Activated CD4-positive, alpha-beta T cell treated with anti-CD3 and anti-CD28 coated beads, Interleukin-10, Interleukin-2, amounts not matched to agents 100 ng/mL and 50 ng/mL, durations not matched to agents 16 hours and 8 hours (primary cell): ENCODE data around the gene SPAG16.
"Not testable (repeated sequence)": the region's sequence is repeated elsewhere in the genome, so short reads cannot be mapped to it uniquely, and the experiment has no call there.

Source experiments
- DNase-seq: peaks from one replicate; pipeline ENCODE4 v3.0.0-alpha.2; 2020

Gene SPAG16

GRCh38 chr2:213559053-213559452 is 274.8 kb downstream of the SPAG16 start:
- no peak for DNase-seq

GRCh38 chr2:213561759-213562158 is 277.5 kb downstream of the SPAG16 start:
- no peak for DNase-seq

GRCh38 chr2:213562539-213563180 is 278.4 kb downstream of the SPAG16 start:
- DNase-seq = no peak

- DNase-seq = no peak
Measured at GRCh38 chr2:213566846-213567245, 282.6 kb downstream of the SPAG16 start.

DNA sequence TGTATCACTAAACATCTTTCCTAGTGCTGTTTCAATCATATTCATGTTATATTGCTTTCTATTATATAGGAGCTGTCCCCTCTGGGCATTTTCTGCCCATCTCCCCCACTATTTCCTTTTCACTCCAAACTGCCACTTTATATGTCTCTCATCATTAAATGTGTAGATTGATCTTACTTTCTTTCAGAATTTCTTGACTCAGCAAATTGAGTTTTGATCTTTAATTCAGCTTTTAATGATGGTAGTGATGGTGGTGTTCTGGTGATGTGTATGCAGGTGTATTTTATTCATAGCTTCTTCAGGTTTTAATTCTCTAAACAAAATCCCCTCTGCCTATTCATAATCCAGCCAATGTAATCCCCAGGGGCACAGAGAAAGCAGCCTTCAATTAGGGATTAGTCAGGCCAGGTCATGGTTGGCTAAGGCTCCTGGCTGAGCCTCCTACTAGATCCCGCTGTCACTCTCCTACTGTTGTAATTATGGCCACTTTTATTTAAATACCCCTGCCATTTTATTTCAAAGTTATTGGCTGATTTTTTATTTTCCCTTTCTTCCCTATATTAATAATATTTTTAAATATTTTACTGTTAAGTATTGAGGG is 325.4 kb downstream of the SPAG16 start:
- DNase-seq = no peak

DNA sequence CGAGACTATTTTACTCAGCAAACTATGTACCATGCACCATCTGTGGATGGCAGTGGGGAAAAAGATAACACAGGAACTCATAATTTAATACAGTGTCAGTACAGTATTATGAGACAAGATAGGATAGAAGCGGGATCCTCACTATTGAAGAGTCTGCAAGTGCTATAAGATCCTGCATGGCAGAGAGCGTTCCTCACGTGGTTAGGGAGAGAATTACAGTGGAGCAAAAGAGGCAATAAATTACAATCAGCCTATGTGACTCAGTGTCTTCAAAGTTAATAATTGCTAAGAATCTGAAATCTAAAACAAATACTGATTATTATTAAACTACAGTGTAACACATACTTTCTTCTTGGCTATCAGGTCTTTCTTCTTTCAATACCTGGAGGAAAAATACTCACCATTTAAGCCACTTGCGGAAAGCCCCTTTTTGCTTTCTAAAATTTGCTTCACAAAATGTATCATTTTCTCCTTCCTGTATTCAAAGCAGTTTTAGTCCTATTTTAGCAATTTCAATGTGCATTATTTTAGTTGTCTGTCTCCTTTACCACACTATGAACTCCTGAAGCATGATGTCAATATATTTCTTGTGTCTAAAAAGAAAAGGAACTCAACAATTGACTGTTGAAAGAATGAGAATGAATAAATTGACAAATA is 342.9 kb downstream of the SPAG16 start:
- DNase-seq = no peak

GRCh38 chr2:213627835-213628460 is 343.7 kb downstream of the SPAG16 start:
- DNase-seq = no peak

GRCh38 chr2:213640738-213641425 is 356.6 kb downstream of the SPAG16 start:
- no peak for DNase-seq

DNA sequence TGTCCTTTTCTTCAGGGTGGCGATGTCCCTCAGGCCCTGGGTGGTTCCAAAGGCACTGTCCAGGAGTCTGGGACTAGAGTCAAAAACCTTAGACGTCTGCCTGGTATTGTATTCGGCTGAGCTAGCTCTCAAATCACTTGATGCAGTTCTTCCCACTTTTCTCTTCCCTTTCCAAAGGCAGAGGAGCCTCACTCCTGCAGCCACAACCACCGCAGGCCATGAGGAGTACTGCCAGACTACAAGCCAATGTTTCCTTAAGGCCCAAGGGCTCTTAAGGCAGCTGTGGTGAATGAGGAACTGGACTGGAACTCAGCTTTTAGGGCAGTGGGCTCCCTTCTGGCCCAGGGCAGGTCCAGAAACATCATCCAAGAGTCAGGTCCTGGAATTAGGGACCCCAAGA is 360.7 kb downstream of the SPAG16 start:
- DNase-seq = no peak

- no peak for DNase-seq
Measured at GRCh38 chr2:213649176-213649575, 364.9 kb downstream of the SPAG16 start.

DNA sequence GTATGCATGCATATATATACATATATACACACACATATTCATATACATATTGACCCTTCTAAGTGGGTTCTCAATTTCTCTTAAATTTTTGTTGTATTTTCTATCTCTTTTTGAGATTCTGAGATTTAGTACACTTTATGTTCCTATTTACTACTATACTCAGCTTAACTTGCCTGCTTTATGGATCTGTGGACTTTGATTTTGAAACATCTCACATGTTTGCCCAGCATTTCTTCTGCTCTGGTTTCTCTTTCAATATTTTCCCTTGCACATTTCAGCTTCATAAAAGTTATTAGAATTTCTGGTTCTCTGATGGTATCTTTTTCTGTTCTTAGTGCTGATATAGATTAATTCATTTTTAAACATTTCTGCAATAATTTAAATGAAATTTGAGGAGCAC is 380.6 kb downstream of the SPAG16 start:
- DNase-seq = no peak

- no peak for DNase-seq
Measured at GRCh38 chr2:213669657-213670056, 385.4 kb downstream of the SPAG16 start.

- DNase-seq = no peak
Measured at GRCh38 chr2:213678437-213679218, 394.4 kb downstream of the SPAG16 start.

DNA sequence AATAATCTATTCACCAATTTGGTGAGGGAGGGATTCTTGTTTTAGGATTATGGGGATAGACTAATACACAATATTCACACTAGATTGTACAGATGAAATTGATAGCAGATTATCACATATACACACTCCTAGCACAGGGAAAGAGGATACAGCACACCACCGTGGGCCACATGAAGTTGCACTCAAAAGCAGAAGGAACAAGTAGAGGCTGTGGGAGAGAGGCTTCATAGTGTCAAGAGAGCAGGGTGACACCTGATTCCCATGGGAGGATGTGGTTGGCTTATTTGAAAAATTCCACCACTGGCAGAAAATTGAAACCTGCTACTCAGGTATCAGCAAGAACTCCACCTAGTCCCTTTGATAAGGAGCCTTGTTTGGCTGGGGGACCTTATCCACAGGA is 395.6 kb downstream of the SPAG16 start:
- DNase-seq = no peak

DNA sequence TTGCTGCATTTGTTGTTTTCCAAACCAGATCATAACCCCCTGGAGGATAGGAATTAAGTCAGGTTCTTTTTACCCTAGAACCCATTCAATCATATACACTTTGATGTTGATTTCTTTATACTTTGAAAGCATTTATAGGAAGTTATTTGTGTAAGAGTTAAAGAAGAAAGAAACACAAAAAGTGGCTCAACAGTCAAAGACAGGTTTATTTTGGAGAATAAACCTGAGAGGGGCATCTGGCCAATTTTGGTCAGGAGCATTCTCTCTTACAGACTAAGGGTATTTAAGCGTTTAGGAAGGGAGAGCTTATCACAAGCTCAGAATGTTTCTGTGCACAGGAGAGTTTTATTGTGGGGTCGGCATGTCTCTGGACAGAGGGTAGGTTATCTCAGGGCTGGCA is 398.0 kb downstream of the SPAG16 start:
- no peak for DNase-seq

- DNase-seq = no peak
Measured at GRCh38 chr2:213688133-213688532, 403.9 kb downstream of the SPAG16 start.

DNA sequence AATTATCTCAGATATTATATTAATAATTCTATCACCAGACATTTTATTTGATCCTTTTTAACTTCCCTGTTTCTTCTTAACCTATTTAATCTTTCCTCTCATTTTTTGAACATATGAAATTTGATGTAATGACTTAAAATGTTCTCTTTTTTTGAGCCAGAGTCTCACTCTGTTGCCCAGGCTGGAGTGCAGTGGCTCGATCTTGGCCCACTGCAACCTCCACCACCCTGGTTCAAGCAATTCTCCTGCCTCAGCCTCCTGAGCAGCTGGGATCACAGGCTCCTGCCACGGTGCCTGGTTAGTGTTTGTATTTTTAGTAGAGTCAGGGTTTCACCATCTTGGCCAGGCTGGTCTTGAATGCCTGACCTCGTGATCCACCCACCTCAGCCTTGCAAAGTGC is 404.6 kb downstream of the SPAG16 start:
- not testable (repeated sequence) for DNase-seq

GRCh38 chr2:213689585-213689984 is 405.3 kb downstream of the SPAG16 start:
- DNase-seq = no peak

DNA sequence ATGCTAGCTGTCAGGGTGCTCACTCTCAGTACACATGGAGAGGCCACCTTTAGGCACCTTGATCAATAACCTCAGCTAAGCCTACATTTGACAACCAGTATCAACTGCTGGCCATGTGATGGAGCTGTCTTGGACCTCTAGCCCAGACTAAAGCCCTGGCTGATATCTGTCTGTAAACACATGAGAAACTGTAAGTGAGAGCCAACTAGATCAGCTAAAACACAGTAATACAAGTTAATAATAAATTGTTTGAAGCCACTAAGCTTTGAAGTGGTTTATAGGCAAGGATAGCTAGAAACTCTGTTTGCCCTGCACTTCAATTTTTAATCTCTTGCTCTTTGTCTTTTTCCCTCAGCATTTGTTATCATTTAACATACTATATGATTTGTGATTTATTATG is 407.1 kb downstream of the SPAG16 start:
- DNase-seq = no peak

DNA sequence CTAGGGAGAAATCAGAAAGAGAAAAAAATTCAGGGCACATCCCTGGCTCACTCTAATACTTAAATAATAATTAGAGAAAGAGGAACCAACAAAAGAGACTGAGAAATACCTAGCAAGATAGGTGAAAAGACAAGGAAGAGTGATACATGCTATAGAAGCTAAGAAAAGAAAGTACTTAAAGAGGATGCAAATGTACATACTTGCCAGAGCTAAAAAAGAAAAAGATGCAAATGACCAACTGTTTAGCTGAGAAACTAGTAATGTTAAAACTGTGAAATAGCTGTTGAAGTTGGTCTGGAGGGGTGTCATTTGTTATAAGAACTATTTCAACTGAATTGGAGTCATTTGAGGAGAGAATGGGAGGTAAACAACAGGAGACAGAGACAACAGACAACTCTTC is 412.2 kb downstream of the SPAG16 start:
- DNase-seq = no peak

- DNase-seq = not testable (repeated sequence)
Measured at GRCh38 chr2:213701365-213701764, 417.1 kb downstream of the SPAG16 start.

- DNase-seq = no peak
Measured at GRCh38 chr2:213703406-213704098, 419.3 kb downstream of the SPAG16 start.
